T-helper 1 cell treated with Interleukin-12 subunit alpha and Interleukin-12 subunit beta and Interleukin-4 antibody, amounts not matched to agents 30 μg/mL and 1 μg/mL, for 36 hours (primary cell): Measurements from ENCODE around the gene ACBD6.

Source experiments
- H3K27ac Mint-ChIP-seq: one replicate; pipeline ENCODE4 v1.8.0; 2021; ENCODE audit warnings: mild to moderate bottlenecking, mixed read lengths
- H3K27me3 Mint-ChIP-seq: one replicate; pipeline ENCODE4 v1.8.0; 2021; ENCODE audit warnings: low read depth, mixed read lengths
- H3K36me3 Mint-ChIP-seq: one replicate; pipeline ENCODE4 v1.8.0; 2021; ENCODE audit warnings: low read depth, mixed read lengths
- H3K4me1 Mint-ChIP-seq: one replicate; pipeline ENCODE4 v1.8.0; 2021; ENCODE audit warnings: low read depth, mixed read lengths
- H3K4me3 Mint-ChIP-seq: one replicate; pipeline ENCODE4 v1.8.0; 2021; ENCODE audit warnings: mild to moderate bottlenecking, moderate library complexity, mixed read lengths
- H3K9me3 Mint-ChIP-seq: one replicate; pipeline ENCODE4 v1.8.0; 2021; ENCODE audit warnings: mixed read lengths

The ACBD6 gene

DNA sequence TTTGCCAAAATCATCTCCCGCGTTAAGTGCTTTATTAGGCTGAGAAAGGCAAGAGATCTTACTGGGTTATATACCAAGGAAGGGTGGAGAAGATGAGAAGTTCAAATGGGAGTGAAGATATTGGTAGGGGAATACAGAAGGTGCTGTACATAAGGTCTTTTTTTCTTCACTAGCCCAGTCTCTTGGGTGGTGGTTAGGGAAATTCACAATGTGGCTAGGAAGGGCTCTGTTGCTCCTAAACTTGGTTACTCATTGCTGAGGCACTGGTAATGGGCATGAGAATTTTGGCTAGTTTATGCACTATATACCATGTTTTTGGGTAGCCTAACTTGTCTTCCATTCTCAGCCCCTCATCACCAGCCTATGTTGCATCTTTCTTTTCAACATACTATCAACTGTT is 221.8 kb downstream of the ACBD6 start:
- Mint-ChIP-seq H3K4me1 (no peaks in the 10 kb centered on the region), H3K4me3 (no peak overlapping the region), H3K9me3 (no peaks in the 10 kb centered on the region), H3K36me3 (peaks cover 2% of the 10 kb centered on the region), H3K27me3 (no peaks in the 10 kb centered on the region), H3K27ac (no peak overlapping the region)

DNA sequence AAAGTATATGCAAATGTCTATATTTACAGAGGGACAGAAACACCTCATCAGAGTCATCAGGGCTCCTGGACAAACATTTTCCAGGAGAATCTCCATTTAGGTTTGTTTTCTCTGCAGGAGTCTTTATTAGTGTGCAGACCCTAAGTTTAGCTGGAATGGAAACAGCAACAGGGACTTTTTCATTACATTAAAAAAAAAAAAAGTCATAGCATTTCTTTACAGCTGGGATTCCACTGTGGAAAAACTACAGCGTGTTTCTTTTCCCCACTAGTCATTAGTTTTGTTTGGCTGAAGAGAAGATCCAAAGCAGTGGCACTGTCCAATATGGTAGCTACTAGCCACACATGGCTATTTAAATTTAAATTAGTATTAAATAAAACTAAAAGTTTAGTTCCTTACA is 222.7 kb downstream of the ACBD6 start:
- no peak overlapping the region for H3K27ac Mint-ChIP-seq
- H3K9me3 Mint-ChIP-seq, result no peaks in the 10 kb centered on the region
- H3K4me1 Mint-ChIP-seq, result no peaks in the 10 kb centered on the region
- H3K4me3 Mint-ChIP-seq, result no peak overlapping the region
- peaks cover 9% of the 10 kb centered on the region for H3K36me3 Mint-ChIP-seq
- H3K27me3 Mint-ChIP-seq, result no peaks in the 10 kb centered on the region

DNA sequence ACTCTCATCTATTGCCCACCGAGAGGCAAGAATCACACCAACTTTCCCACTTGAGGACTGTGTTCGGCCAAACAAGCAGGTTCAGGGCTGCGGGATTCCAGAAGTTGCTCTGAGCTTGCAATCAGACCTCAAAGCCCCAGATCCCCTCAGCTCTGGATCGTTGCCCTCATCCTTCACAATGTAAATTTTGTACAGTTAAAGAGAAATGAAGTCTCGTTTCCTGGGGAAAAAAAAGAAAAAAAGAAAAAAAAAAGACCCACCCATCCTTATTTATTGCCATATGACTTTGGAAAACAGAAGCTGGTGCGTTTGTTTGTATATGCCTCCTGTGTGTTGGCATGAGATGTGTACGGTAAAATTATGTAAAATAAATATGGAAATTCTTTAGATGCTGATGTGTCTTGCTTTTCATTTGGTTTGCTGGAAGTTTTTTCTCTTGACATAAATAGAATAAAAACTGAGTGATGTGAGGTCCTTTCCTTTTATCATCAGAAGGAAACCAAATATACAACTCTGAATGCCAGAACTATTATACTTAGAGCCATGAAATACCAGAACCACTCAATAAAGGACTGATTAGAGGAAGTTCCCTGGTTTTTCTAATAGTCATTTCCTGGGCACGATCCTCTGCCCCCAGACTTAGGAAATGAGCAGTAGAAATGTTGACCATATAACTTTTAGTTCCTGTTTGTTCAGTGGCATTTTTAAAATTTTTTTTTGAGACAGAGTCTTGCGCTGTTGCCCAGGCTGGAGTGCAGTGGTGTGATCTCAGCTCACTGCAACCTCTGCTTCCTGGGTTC is 223.6 kb downstream of the ACBD6 start:
- H3K9me3 Mint-ChIP-seq, result no peaks in the 10 kb centered on the region
- peaks cover 7% of the 10 kb centered on the region for H3K36me3 Mint-ChIP-seq

DNA sequence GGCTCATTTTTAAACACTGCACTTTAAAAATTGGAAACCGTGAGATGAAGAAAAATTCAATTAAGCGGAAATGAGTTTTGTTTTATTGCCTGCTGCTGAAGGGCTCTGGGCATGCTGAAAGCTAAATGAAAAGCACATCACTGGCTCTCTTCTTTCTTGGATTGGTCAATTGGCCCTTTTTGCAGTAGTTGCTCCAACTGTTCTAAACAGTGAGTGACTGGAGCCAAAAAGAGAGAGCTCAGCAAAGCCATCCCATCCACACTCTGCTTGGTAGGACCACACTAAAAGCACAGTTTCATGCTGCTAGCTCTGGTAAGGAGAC is 224.2 kb downstream of the ACBD6 start:
- no peak overlapping the region for H3K4me3 Mint-ChIP-seq

More for the DNA sequence above, 223.6 kb downstream of the ACBD6 start:
- no peak overlapping the region for H3K4me3 Mint-ChIP-seq
- no peak overlapping the region for H3K27ac Mint-ChIP-seq
- no peaks in the 10 kb centered on the region for H3K27me3 Mint-ChIP-seq
- H3K4me1 Mint-ChIP-seq, result no peaks in the 10 kb centered on the region

DNA sequence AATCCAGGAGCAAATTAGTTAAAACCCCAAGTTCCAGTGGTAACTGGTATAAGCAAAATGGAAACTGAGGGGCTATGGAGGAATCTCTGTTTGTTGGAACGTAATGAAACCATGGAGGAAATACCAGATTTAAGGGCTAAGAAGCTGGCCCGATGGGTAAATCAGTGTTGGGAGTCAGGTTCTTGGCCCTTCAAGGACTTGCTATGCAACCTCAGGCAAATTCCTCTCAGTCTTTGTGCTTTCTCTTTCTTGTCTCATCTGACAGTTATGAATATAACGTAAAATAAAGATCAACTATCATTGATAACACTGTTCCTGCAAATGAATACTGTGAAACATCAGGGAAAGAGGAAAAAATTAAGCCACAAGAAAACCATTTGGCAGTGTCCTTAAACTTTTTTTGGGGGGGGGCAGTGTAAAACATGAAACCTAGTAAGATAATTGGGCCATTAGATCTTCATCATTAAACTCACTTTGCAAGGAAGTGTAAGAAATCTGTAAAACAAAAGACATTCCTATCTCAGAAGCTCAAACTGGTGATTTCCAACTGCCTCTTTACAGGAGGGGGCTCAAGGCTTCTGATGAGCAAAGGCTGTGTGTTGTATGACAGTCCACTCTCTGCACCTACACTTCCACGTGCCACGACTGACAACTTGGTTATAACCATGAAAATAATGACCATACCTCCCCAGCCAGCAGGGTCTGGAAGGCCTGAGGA is 224.7 kb downstream of the ACBD6 start:
- Mint-ChIP-seq H3K9me3 (no peaks in the 10 kb centered on the region), H3K27me3 (no peaks in the 10 kb centered on the region), H3K4me3 (no peak overlapping the region), H3K27ac (no peak overlapping the region), H3K36me3 (peaks cover 7% of the 10 kb centered on the region), H3K4me1 (no peaks in the 10 kb centered on the region)

More for the DNA sequence above, 224.2 kb downstream of the ACBD6 start:
- no peaks in the 10 kb centered on the region for H3K27me3 Mint-ChIP-seq
- peaks cover 7% of the 10 kb centered on the region for H3K36me3 Mint-ChIP-seq
- no peak overlapping the region for H3K27ac Mint-ChIP-seq
- H3K9me3 Mint-ChIP-seq, result no peaks in the 10 kb centered on the region
- no peaks in the 10 kb centered on the region for H3K4me1 Mint-ChIP-seq

DNA sequence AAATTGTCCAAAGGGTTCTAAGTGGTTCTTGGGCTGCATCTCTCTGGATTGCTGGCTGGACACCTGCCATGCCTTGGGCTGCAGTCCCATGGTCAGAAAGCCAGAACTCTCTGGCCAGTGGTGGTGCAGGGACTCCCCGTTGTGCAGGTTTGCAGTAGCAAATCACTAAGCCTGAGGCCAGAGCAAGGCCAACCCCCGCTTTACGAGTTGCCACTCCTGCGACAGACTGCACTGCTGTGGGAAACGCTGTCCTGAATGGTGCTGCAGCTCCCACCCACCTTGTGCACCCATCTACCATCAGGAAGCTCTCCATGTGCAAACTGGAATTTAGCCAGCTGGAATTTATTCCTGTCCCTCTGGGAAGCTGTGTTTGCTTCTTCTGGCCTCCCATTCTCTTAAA is 226.7 kb downstream of the ACBD6 start:
- Mint-ChIP-seq H3K27ac (no peak overlapping the region), H3K4me1 (no peaks in the 10 kb centered on the region), H3K27me3 (no peaks in the 10 kb centered on the region), H3K36me3 (peaks cover 7% of the 10 kb centered on the region), H3K9me3 (no peaks in the 10 kb centered on the region), H3K4me3 (no peak overlapping the region)

DNA sequence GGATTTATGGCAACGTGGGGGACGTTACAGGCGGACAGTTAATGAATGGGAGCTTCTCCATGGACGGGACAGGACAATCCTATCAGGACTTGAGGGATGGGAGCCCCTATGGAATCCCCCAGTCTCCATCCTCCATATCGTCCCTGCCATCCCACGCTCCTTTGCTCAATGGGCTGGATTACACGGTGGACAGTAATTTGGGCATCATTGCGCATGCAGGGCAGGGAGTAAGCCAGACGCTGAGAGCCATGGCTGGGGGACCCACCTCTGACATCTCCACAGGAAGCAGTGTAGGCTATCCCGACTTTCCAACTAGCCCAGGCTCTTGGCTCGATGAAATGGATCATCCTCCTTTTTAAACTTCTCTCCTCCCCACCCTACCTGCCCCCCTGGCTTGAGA is 228.2 kb downstream of the ACBD6 start:
- Mint-ChIP-seq H3K4me1 (no peaks in the 10 kb centered on the region), H3K9me3 (no peaks in the 10 kb centered on the region), H3K4me3 (no peak overlapping the region), H3K27me3 (no peaks in the 10 kb centered on the region), H3K36me3 (peaks cover 7% of the 10 kb centered on the region), H3K27ac (no peak overlapping the region)

DNA sequence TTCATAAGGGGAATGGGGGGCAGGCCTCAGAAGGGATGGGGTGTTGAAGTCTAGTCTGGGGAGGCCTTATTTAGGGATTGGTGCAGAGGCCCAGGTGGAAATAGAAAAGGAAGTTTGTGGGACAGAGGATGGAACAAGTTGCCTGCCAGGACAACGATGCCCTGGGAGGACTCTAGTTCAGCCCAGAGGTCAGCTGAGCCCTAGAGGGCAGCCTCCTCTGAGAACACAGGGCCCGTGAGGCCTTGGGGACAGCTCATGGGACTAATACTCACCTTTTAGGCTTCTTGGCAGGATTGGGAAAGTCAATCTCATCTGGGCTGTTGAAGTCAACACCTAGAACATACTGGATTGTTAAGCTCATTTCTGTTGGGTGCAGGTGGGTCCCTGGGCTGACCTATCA is 229.3 kb downstream of the ACBD6 start:
- Mint-ChIP-seq H3K4me1 (no peaks in the 10 kb centered on the region), H3K4me3 (no peak overlapping the region), H3K9me3 (no peaks in the 10 kb centered on the region), H3K36me3 (peaks cover 7% of the 10 kb centered on the region), H3K27me3 (no peaks in the 10 kb centered on the region), H3K27ac (no peak overlapping the region)

DNA sequence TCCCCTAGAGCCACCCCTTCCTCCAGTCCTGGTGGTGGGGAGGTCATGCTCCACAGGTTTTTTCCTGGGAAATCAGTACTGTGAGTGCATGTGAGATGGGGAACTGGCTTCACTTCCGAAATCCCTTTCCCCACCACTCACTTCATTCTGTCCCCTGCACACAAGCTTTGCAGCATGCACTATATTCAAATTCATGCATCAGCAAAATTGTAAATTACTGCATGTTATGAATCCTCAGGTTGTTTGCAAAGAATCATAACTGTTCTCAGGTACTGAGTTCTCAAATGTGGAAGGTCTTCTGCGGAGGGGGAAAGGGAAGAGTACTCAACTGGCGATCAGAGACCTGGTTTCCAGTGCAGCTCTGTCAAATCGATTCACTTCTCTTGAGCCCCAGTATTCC is 230.0 kb downstream of the ACBD6 start:
- H3K4me1 Mint-ChIP-seq, result no peaks in the 10 kb centered on the region
- no peak overlapping the region for H3K27ac Mint-ChIP-seq
- no peaks in the 10 kb centered on the region for H3K27me3 Mint-ChIP-seq
- no peak overlapping the region for H3K4me3 Mint-ChIP-seq
- no peaks in the 10 kb centered on the region for H3K9me3 Mint-ChIP-seq
- H3K36me3 Mint-ChIP-seq, result peaks cover 7% of the 10 kb centered on the region

DNA sequence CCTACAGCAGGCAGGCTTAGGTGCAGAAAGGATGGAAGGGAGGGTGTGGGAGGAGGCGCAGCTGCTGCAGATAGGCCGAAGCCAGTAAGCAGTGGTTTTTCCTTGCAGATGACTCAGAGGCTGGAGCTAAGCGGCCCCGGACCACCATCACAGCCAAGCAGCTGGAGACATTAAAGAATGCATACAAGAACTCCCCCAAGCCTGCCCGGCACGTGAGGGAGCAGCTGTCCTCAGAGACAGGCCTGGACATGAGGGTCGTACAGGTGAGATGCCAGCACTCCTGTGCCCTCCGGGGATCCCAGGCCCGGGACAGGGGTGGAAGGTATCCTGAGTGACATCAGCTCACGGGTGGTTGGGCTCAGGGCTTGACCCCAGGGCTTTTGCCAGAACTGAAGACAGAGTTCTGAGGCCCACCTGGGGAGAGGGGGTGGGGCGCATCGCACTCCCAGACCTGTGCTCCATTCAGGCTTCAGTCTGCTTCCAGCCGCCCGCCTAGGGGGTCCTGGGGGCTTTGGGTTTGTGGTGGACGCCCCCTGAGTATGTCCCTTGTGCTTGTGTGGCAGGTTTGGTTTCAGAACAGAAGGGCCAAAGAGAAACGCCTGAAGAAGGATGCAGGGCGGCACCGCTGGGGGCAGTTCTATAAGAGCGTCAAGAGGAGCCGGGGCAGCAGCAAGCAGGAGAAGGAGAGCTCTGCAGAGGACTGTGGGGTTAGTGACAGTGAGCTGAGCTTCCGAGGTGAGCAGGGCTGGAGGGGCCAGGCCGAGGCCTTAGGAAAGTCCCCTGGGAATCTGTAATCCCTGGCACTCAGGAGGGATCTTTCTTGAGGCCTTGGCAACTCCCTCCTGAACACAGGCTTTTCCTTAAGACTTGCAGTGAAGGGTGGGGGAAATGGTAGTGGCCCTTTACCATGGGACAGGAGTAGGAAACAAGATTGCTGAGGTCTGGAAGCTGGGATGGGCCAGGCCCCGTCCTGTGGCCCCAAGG is 230.8 kb downstream of the ACBD6 start:
- Mint-ChIP-seq H3K9me3 (no peaks in the 10 kb centered on the region), H3K27me3 (no peaks in the 10 kb centered on the region), H3K27ac (no peak overlapping the region), H3K36me3 (peaks cover 7% of the 10 kb centered on the region), H3K4me3 (no peak overlapping the region), H3K4me1 (no peaks in the 10 kb centered on the region)

DNA sequence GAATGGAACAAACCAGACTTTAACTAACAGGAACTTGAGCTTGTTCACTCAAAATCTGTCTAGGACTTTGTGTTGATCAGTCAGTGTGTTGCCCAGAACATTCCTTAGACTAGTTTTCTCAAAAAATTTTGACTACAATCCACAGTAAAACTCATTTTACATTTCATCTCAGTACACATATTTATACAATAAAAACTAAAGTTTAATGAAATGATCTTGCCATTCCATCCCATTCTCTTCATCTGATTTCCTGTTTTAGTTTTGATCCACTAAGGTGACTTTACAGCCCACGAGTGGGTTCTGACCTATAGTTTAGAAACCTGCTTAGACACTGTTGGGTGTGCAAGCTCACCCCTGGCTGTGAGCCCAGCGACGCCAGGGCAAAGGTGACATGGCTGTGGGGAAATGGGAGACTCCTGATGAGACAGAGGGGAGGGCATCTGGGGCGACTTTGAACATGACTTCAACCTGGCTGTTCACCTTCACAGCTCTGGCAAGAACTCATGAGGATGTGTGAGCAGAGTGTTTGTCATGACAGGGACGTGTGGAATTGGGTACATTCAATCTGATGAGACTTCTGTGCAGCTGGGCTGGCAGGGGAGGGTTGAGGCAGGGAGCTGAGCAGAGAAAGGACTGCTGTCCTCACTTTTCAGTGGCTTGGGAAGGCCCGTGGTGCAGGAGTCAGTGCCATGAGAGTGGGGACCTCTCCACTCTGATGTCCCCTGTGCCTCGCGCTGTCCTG is 231.7 kb downstream of the ACBD6 start:
- Mint-ChIP-seq H3K9me3 (no peaks in the 10 kb centered on the region), H3K27ac (no peak overlapping the region), H3K4me3 (no peak overlapping the region), H3K36me3 (peaks cover 7% of the 10 kb centered on the region), H3K4me1 (no peaks in the 10 kb centered on the region), H3K27me3 (no peaks in the 10 kb centered on the region)

DNA sequence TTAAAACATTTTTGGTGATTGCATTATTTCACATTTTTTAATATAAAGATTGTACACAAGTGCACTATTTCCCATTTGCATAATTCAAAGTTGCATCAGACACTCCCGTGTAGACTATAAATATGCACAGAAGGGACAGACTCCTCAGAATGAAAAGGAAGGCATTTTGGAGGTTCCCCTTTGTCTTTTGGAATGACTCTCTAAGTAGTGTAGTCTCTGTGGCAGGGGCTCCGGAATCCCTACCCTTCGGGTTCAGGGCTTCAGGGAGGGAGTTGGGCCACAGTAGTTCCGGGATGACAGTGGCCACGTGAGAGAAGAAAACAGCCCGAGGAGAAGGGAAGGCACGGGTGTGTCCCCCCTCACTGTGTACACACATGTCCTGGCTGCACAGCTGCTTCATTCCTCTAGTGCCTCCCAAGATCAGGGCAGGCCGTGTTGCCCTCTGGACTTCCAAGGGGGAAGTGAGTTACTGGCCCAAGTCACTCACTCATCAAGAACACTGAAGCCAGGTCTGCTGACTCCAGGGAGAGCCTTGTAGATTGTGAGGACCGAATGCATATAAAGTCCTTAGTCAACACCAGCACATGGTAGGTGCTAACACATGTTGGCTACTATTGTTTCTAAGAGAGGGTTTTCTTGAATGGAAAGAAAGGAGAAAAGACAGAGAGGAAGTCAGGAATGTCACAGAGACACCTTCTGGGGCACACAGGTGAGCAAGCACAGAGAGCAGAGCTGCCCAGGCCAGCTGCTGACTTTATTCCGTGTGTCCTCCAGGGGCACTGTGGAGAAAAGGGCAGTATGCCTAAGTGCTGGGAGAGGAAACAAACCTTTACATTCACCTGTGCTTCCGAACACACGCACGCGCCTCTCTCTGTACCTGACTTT is 232.5 kb downstream of the ACBD6 start:
- Mint-ChIP-seq H3K27me3 (no peaks in the 10 kb centered on the region), H3K4me1 (no peaks in the 10 kb centered on the region), H3K27ac (no peak overlapping the region), H3K9me3 (no peaks in the 10 kb centered on the region), H3K36me3 (peaks cover 1% of the 10 kb centered on the region), H3K4me3 (no peak overlapping the region)

DNA sequence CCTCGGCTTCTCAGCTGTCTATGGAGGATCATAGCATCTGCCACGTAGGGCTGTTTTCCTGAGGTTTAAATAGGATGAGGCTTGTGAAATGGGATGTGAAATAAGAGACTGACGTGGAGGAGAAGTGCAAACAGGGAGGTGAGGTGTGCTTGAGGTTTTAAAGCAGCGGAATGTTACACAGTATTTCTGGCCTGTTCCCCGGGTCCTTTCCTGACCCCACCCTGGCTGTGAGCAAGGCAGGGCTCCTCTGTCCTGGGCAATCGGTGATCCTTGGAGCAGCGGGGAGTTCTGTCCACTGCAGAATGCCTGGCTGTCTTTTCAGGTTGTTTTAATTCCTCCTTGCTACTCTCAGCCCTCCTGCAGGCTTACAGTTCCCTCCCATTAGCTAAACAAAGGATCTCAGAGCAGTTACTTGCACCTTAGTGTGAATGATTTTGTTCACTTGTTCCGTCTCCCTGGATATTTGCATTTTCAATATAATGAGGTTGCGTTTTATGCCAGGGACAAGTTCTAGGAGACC is 233.8 kb downstream of the ACBD6 start:
- H3K27me3 Mint-ChIP-seq, result no peaks in the 10 kb centered on the region
- no peak overlapping the region for H3K27ac Mint-ChIP-seq
- H3K36me3 Mint-ChIP-seq, result no peaks in the 10 kb centered on the region
- no peaks in the 10 kb centered on the region for H3K9me3 Mint-ChIP-seq
- H3K4me1 Mint-ChIP-seq, result no peaks in the 10 kb centered on the region
- no peak overlapping the region for H3K4me3 Mint-ChIP-seq
